GM12878 (cell line): ENCODE results near the gene RIC8B.

Source experiments
- EZH2 ChIP-seq: IDR thresholded peaks from 2 replicates; pipeline ENCODE4 v1.6.1; 2012; ENCODE audit warnings: low read depth, mild to moderate bottlenecking, control low read depth, inconsistent platforms, low read length, borderline replicate concordance; ENCODE audit not compliant: control insufficient read depth
- GABPA ChIP-seq: IDR thresholded peaks from 2 replicates; pipeline ENCODE4 v1.6.1; 2014; ENCODE audit warnings: antibody characterized with exemption, low read depth, mild to moderate bottlenecking, inconsistent platforms
- SKIL ChIP-seq: fragments of 450-650 bp; IDR thresholded peaks from 2 replicates; pipeline ENCODE4 v1.6.1; 2017; ENCODE audit warnings: mild to moderate bottlenecking, low read depth, inconsistent platforms; ENCODE audit not compliant: poor library complexity, severe bottlenecking
- SMAD1 ChIP-seq: fragments of 450-650 bp; IDR thresholded peaks from 2 replicates; pipeline ENCODE4 v1.6.1; 2018; ENCODE audit warnings: mild to moderate bottlenecking, low read depth; ENCODE audit not compliant: partially characterized antibody
- STAT1 ChIP-seq: fragments of 450-650 bp; conservative IDR thresholded peaks from 2 replicates; pipeline ENCODE4 v1.6.1; 2014; ENCODE audit warnings: antibody characterized with exemption, mild to moderate bottlenecking
- TCF3 ChIP-seq: IDR thresholded peaks from 2 replicates; pipeline ENCODE4 v1.6.1; 2012; ENCODE audit warnings: low read depth, mild to moderate bottlenecking, low read length, borderline replicate concordance; ENCODE audit not compliant: insufficient read depth

GRCh38 chr12:106868982-106869700 lies 94.7 kb downstream of the RIC8B start:
- TF ChIP-seq STAT1 (no peak), TCF3 (no peak), SKIL (no peak), EZH2 (no peak), SMAD1 (no peak), GABPA (no peak)
